Sigmoid colon (tissue), 4 donors: Measurements from ENCODE around the gene NARS2.

Experiments
- CTCF ChIP-seq, 4 experiments: fragments of 450-650 bp in 3 of 4; fragments of 200-600 bp in 1 of 4; IDR thresholded peaks; one replicate each; pipeline ENCODE4 v1.5.1; 2016 to 2019; ENCODE audit warnings: antibody characterized with exemption in 4 of 4, mild to moderate bottlenecking in 3 of 4, moderate library complexity in 2 of 4
- POLR2A ChIP-seq, 2 donors: fragments of 450-650 bp; IDR thresholded peaks; one replicate each; pipeline ENCODE4 v1.6.1; 2016; ENCODE audit warnings: antibody characterized with exemption in 2 of 2, mild to moderate bottlenecking in 2 of 2, moderate library complexity in 2 of 2
- POLR2AphosphoS5 ChIP-seq, 4 donors: sonication (generic); formaldehyde crosslinking; IDR thresholded peaks; one replicate each; pipeline ENCODE4 v1.6.1; 2017; ENCODE audit warnings: antibody characterized with exemption in 4 of 4

DNA sequence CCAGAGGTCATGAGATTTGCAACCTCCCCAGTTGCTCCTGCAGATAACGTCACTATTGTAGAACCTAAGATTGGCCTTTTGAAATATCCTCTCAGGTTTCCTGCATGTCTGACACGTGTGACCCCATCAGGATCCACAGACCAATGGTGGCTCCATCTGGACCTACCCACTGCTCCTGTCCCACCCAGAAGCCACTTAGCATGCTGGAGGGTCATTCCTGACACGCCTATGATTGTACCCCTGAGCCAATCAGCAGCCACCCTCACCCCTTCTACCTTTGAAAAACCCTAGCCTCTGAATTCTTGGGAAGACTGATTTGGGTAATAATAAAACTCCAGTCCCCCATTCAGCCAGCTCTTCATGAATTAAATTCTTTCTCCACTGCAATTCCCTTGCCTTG lies 20.1 kb upstream of the NARS2 start:
- TF ChIP-seq CTCF (IDR thresholded peaks at IDR 0.05), result no peak
- TF ChIP-seq POLR2AphosphoS5 (IDR thresholded peaks at IDR 0.05), result no peak
- no peak for TF ChIP-seq POLR2A (IDR thresholded peaks at IDR 0.05)
